ENCODE data around the gene SASS6.
A peak's percentile ranks its signal among the peaks of the same experiment; 100 is the strongest.
"Not testable (repeated sequence)": the region's sequence is repeated elsewhere in the genome, so short reads cannot be mapped to it uniquely, and the experiment has no call there.

SASS6 gene

DNA sequence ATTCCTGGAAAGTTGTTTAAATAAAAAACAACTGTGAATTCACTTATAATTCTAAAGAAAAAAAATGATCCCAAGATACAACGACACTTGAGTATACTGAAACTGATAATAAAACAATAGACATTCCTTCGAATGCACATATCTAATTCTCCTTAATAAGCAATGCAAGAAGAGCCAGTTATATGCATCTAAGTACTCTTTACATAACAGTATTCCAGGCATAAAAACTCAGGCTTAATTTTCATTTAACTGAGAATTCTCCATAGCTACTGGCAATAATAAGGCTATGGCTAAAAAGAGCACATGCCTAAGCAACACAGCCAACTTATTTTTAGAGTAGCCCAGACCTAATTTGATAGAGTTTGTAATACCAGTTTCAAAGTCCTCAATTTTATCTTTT is 31.2 kb downstream of the SASS6 start:
- no peak for FAIRE-seq

GRCh38 chr1:100100202-100100601 is 32.5 kb downstream of the SASS6 start:
- no peak for FAIRE-seq

GRCh38 chr1:100090471-100090870 is 42.3 kb downstream of the SASS6 start:
- FAIRE-seq: no peak

- peak; percentile 59 for FAIRE-seq
Observed at GRCh38 chr1:100089082-100089481, 43.6 kb downstream of the SASS6 start.

DNA sequence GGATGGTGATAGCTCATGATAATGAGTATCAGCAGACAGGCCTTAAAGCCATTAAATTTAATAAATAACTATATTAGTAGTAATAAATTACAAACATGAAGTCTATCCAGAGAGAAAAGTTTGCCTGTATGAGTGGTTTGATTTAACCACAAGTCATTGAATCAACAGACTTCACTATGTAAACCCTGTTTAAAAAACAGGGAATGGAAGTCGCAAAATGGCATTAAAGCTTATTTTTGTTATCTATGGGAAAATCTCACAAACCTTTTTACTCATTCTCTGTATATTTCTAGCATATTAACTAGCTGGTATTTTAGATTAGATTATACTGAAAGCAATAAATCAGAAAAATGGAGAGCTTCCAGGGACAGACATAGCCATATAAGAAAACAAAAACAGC is 45.3 kb downstream of the SASS6 start:
- no peak for FAIRE-seq

DNA sequence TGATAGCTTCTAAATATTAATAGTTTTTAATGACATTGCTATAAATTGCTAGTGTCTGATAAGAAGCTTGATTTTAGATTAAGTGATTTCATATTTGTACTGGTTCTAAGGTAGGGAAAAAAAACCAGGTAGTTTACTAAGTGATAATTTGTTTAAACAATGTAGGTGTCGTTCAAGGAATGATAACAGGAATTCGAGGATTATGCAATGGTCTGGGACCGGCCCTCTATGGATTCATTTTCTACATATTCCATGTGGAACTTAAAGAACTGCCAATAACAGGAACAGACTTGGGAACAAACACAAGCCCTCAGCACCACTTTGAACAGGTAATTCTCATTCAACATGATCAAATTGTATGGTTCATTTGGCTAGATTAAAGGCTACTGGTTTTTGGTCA is 52.4 kb downstream of the SASS6 start:
- no peak for FAIRE-seq

- no peak for FAIRE-seq
Observed at GRCh38 chr1:100077531-100077930, 55.2 kb downstream of the SASS6 start.

DNA sequence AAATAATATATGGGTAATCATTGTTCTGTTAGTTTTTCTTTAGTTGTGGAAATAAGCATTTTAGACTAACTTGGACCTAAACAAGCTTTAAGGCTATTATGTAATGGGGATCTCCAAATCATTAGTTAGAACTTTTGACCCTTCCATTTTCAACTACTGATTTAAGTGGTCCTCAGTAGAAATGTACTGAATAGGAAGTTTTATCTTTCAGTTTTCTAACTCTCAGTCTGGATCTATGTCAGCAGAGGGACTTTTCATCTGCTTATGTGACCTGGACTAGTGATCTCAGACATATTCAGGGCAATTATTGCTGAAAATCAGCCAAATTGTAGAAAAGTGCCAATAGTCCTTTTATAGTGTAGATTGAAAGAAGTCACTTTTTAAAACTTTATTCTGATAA is 56.0 kb downstream of the SASS6 start:
- no peak for FAIRE-seq

DNA sequence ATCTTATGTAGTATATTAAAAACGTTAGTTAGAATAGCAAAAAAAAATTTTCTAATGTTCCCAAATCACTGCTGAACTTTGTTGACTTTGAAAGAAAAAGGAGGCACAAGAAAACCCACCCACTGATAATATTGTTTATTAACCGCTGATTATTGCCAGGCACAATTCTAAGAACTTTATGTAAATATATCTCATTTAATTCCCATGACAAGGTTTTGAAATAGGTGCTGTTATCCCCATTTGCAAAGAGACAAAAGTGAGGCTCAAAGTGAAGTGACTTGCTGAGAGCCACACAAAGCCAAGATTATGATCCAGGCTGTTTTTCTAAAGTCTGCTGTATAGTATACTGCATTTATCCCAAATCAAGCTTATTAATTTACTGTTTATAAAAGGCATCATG is 56.4 kb downstream of the SASS6 start:
- no peak for FAIRE-seq

DNA sequence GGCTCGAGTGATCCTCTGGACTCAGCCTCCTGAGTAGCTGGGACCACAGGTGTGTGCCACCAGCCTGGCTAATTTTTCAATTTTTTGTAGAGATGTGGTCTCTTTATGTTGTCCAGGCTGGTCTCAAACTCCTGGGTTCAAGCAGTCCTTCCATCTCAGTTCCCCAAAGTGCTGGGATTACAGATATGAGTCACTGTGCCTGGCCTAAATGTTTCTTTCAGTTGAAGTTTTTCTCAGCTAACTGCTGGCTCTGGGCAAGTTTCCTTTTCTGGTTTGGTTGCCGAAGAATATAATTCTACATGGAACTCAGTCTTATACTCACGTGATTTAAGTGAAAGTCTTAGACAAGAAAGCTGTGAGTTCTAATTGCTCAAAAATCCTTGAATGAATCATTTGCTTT is 57.0 kb downstream of the SASS6 start:
- no peak for FAIRE-seq

DNA sequence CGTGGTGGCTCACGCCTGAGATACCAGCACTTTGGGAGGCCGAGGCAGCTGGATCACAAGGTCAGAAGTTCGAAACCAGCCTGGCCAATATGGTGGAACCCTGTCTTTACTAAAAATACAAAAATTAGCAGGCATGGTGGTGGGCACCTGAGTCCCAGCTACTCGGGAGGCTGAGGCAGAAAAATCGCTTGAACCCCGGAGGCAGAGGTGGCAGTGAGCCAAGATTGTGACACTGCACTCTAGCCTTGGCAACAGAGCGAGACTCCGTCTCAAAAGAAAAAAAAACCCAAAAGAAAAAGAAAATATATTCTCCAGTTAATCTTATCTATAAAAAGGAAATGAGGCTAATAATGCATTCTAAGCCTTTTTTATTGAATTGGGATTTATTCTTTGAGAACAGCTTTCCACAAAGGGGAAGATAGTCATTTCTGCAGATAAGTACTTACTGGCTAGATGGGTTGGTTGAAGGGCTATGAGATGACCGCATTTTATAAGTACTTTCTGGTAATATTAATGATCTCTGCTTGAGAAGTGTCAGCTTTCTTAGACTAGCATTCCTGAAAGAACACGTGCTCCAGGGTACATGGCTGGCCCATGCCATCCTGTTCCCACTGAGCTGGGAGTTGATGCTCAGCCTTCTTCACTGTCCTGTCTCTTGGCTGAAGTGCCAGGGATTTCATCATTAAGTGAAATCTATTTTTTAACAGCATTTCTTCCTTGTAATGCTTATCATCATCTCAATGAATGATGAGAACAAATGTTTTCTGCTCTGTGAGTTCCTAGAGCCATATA is 57.9 kb downstream of the SASS6 start:
- no peak for FAIRE-seq

GRCh38 chr1:100073531-100073930 is 59.2 kb downstream of the SASS6 start:
- no peak for FAIRE-seq

- no peak for FAIRE-seq
Observed at GRCh38 chr1:100070201-100070939, 62.4 kb downstream of the SASS6 start.

DNA sequence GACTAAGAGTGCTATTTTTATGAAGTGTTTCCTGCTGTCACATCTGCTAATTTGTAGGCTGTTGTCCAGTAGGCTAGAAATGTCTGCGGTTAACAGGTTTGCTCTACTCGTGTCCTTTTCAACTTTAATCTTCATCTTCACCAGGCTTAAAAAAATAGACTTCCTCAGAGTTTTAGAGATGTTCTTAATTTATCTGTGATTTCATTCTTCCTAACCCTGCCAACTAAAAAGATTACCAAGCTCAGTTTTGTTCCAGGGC is 66.8 kb downstream of the SASS6 start:
- FAIRE-seq: no peak

DNA sequence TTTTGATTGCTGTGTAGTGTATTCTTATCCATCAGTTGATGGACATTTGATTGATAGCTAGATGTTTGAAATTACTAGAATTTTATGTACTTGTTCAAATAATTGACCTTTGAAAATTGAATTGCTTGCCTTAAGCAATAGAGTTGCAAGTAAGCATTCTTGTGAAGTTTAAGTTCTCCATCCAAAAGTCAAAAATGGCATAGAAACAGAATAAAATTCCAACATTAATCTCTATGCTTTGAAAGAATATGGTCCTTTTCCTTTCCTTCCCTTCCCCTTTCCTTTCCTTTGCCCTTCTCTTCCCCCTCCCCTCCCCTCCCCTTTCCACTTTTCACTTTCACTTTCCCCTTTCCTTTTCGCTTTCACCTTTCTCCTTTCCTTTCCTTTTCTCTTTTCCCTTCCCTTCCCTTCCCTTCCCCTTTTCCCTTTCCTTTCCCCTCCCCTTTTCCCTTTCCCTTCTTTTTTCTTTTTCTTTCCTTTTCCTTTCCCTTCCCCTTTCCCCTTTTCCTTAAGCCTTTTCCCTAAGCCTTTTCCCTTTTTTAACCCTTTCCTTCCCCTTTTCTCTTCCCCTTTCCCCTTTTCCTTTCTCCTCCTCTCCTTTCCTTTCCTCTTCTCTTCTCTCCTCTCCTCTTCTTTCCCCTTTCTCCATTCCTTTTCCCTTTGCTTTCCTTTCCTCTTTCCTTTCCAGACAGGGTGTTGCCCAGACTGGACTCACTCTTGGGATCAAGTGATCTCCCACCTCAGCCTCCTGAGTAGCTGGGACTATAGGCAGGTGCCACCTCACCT is 67.4 kb downstream of the SASS6 start:
- no peak for FAIRE-seq

DNA sequence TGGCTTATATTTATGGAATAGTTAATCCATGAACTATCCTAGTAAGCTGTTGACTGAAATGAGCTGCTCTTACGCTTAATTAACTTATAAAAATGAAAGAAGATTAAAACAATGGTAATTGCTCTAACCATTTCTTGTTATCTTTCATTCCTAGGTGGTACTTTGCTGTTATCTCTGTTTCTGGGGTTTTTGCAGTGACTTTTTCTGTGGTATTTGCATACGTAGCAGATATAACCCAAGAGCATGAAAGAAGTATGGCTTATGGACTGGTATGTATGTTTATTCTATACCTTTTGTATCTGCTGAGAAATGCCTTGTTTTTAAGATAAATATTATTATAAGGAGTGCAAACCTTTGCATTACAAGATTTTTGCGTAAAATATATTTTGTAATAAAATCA is 71.0 kb downstream of the SASS6 start:
- no peak for FAIRE-seq

DNA sequence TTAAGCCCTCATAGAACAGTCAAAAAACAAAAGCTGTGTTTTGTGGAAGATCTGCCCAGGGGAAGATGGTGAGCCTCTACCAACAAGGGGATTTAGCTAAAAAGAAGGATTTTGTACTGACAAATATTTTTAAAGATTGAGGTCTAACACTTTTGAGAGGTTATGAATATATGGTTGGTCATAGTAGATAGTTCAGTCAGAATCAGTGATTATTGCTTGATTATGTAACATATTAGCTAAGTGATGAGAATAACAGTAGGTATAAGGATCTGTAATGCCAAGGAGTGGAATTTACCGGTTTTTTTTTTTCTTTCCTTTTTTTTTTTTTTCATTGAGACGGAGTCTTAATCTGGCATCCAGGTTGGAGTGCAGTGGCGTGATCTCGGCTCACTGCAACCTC is 79.0 kb downstream of the SASS6 start:
- no peak for FAIRE-seq

DNA sequence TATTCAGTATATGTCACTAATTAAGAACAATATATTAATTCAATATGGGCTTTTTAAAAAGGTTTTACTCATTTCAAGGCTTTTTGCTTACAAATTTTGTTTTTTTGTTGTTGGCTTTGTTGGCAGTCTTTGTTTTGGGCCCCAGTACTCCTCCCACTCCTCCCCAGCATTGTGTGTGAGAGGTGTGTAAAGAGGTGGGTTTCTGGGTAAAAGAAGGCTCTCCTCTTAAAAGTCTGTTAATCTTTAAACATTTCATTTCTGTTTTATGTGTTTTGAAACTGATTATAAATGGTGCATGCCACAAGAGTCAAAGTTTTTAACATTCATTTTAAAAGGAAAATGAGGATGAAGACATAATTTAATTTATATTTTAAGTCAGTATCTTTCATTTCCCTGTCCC is 79.6 kb downstream of the SASS6 start:
- FAIRE-seq: no peak

GRCh38 chr1:100051893-100052292 is 80.8 kb downstream of the SASS6 start:
- FAIRE-seq: no peak

- no peak for FAIRE-seq
Observed at GRCh38 chr1:100051401-100051800, 81.3 kb downstream of the SASS6 start.

DNA sequence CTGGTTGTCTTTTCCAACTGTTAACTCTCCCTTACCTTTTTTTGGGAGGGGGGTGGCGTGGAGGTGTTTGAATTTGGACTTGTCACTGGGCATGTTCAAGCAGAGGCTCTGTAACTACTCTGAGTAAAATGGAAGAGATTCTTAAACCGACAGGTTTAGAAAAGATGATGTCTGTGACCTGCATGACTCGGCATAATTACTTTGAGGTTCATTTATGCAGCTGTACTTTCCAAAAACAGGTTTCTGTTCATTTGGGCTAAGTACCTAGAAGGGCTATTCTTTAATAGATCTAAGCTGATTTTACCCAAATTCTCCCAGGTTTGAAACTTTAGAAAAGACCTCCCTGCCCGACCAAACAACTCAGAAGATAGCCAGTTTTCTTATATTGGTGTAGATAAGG is 82.6 kb downstream of the SASS6 start:
- FAIRE-seq: no peak

- not testable (repeated sequence) for FAIRE-seq
Observed at GRCh38 chr1:100047235-100047708, 85.5 kb downstream of the SASS6 start.

DNA sequence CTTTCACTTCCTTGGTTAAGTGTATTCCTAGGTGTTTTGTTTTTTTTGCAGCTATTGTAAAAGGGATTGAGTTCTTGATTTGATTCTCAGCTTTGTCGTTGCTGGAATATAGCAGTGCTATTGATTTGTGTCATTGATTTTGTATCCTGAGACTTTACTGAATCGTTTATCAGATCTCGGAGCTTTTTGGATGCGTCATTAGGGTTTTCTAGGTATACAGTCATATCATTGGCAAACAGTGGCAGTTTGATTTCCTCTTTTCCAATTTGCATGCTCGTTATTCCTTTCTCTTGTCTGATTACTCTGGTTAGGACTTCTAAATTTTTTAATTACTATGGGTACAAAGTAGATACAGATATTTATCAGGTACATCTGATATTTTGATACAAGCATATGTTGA is 87.5 kb downstream of the SASS6 start:
- no peak for FAIRE-seq

- FAIRE-seq: peak; percentile 31
Observed at GRCh38 chr1:100039591-100039990, 93.1 kb downstream of the SASS6 start.

Measured in G401.6 (cell line).